HEK293 (cell line): Measurements from ENCODE around the gene TCP11.

ENCODE experiments used
- BCL11A ChIP-seq: fragments of 450-650 bp; formaldehyde crosslinking; IDR thresholded peaks from 2 replicates; pipeline ENCODE4 v1.5.1; 2016; ENCODE audit warnings: low read depth, missing biosample characterization, missing genetic modification characterization
- GFI1B ChIP-seq: fragments of 450-650 bp; formaldehyde crosslinking; IDR thresholded peaks from 2 replicates; pipeline ENCODE4 v1.5.1; 2016; ENCODE audit warnings: missing biosample characterization, missing genetic modification characterization
- GLI4 ChIP-seq: fragments of 450-650 bp; formaldehyde crosslinking; IDR thresholded peaks from 2 replicates; pipeline ENCODE4 v1.5.1; 2016; ENCODE audit warnings: missing biosample characterization, missing genetic modification characterization
- KLF9 ChIP-seq: fragments of 450-650 bp; formaldehyde crosslinking; IDR thresholded peaks from 2 replicates; pipeline ENCODE4 v1.5.1; 2016; ENCODE audit warnings: missing biosample characterization, missing genetic modification characterization, low read depth
- SCRT2 ChIP-seq: fragments of 450-650 bp; formaldehyde crosslinking; IDR thresholded peaks from 2 replicates; pipeline ENCODE4 v1.5.1; 2016; ENCODE audit warnings: missing biosample characterization, missing genetic modification characterization
- SP3 ChIP-seq: fragments of 450-650 bp; formaldehyde crosslinking; IDR thresholded peaks from 2 replicates; pipeline ENCODE4 v1.5.1; 2016; ENCODE audit warnings: missing biosample characterization, missing genetic modification characterization
- SP7 ChIP-seq: fragments of 450-650 bp; formaldehyde crosslinking; IDR thresholded peaks from 2 replicates; pipeline ENCODE4 v1.5.1; 2016; ENCODE audit warnings: missing biosample characterization, missing genetic modification characterization
- ZBTB21 ChIP-seq: fragments of 450-650 bp; formaldehyde crosslinking; IDR thresholded peaks from 2 replicates; pipeline ENCODE4 v1.5.1; 2017; ENCODE audit warnings: missing biosample characterization, missing genetic modification characterization
- ZFP69B ChIP-seq: fragments of 450-650 bp; formaldehyde crosslinking; IDR thresholded peaks from 2 replicates; pipeline ENCODE4 v1.5.1; 2016; ENCODE audit warnings: missing biosample characterization, missing genetic modification characterization
- ZIC2 ChIP-seq: fragments of 450-650 bp; formaldehyde crosslinking; IDR thresholded peaks from 2 replicates; pipeline ENCODE4 v1.5.1; 2016; ENCODE audit warnings: missing biosample characterization, missing genetic modification characterization
- ZNF10 ChIP-seq: fragments of 450-650 bp; formaldehyde crosslinking; IDR thresholded peaks from 2 replicates; pipeline ENCODE4 v1.5.1; 2017; ENCODE audit warnings: missing biosample characterization, missing genetic modification characterization
- ZNF112 ChIP-seq: fragments of 450-650 bp; formaldehyde crosslinking; IDR thresholded peaks from 2 replicates; pipeline ENCODE4 v1.5.0; 2017; ENCODE audit warnings: missing biosample characterization, missing genetic modification characterization
- ZNF121 ChIP-seq: fragments of 450-650 bp; formaldehyde crosslinking; IDR thresholded peaks from 2 replicates; pipeline ENCODE4 v1.5.1; 2016; ENCODE audit warnings: missing biosample characterization, missing genetic modification characterization
- ZNF202 ChIP-seq: fragments of 450-650 bp; formaldehyde crosslinking; IDR thresholded peaks from 2 replicates; pipeline ENCODE4 v1.5.1; 2016; ENCODE audit warnings: missing biosample characterization, missing genetic modification characterization, borderline replicate concordance
- ZNF266 ChIP-seq: fragments of 450-650 bp; formaldehyde crosslinking; IDR thresholded peaks from 2 replicates; pipeline ENCODE4 v1.5.1; 2016; ENCODE audit warnings: missing biosample characterization, missing genetic modification characterization, low read depth
- ZNF423 ChIP-seq: fragments of 450-650 bp; formaldehyde crosslinking; IDR thresholded peaks from 2 replicates; pipeline ENCODE4 v1.5.1; 2016; ENCODE audit warnings: missing biosample characterization, missing genetic modification characterization
- ZNF426 ChIP-seq: fragments of 450-650 bp; formaldehyde crosslinking; IDR thresholded peaks from 2 replicates; pipeline ENCODE4 v1.5.1; 2017; ENCODE audit warnings: missing biosample characterization, missing genetic modification characterization, mild to moderate bottlenecking, inconsistent platforms, moderate library complexity
- ZNF561 ChIP-seq: fragments of 450-650 bp; IDR thresholded peaks from 2 replicates; pipeline ENCODE4 v1.5.1; 2018; ENCODE audit warnings: missing biosample characterization, missing genetic modification characterization, borderline replicate concordance
- ZNF571 ChIP-seq: fragments of 450-650 bp; formaldehyde crosslinking; IDR thresholded peaks from 2 replicates; pipeline ENCODE4 v1.5.0; 2017; ENCODE audit warnings: missing biosample characterization, missing genetic modification characterization
- ZNF596 ChIP-seq: fragments of 450-650 bp; IDR thresholded peaks from 2 replicates; pipeline ENCODE4 v1.5.0; 2018; ENCODE audit warnings: missing biosample characterization, mild to moderate bottlenecking, missing genetic modification characterization, moderate library complexity
- ZNF621 ChIP-seq: fragments of 450-650 bp; formaldehyde crosslinking; IDR thresholded peaks from 2 replicates; pipeline ENCODE4 v1.5.1; 2017; ENCODE audit warnings: missing biosample characterization, missing genetic modification characterization
- ZNF701 ChIP-seq: fragments of 450-650 bp; formaldehyde crosslinking; IDR thresholded peaks from 2 replicates; pipeline ENCODE4 v1.5.1; 2016; ENCODE audit warnings: missing biosample characterization, missing genetic modification characterization
- ZNF776 ChIP-seq: fragments of 450-650 bp; formaldehyde crosslinking; IDR thresholded peaks from 2 replicates; pipeline ENCODE4 v1.5.0; 2017; ENCODE audit warnings: missing biosample characterization, missing genetic modification characterization, borderline replicate concordance
- ZNF837 ChIP-seq: fragments of 450-650 bp; formaldehyde crosslinking; IDR thresholded peaks from 2 replicates; pipeline ENCODE4 v1.5.1; 2016; ENCODE audit warnings: missing biosample characterization, missing genetic modification characterization
- TF ChIP-seq, protein P1 (sequence below): fragments of 450-650 bp; formaldehyde crosslinking; IDR thresholded peaks from 2 replicates; pipeline ENCODE4 v1.5.1; 2017; ENCODE audit warnings: missing biosample characterization, missing genetic modification characterization
- TF ChIP-seq, protein P2 (sequence below): fragments of 450-650 bp; formaldehyde crosslinking; IDR thresholded peaks from 2 replicates; pipeline ENCODE4 v1.5.1; 2016; ENCODE audit warnings: missing biosample characterization, missing genetic modification characterization
- TF ChIP-seq, protein P3 (sequence below): fragments of 450-650 bp; formaldehyde crosslinking; IDR thresholded peaks from 2 replicates; pipeline ENCODE4 v1.5.1; 2017; ENCODE audit warnings: missing biosample characterization, missing genetic modification characterization
- TF ChIP-seq, protein P4 (sequence below): fragments of 450-650 bp; formaldehyde crosslinking; IDR thresholded peaks from 2 replicates; pipeline ENCODE4 v1.5.1; 2016; ENCODE audit warnings: missing biosample characterization, missing genetic modification characterization
- TF ChIP-seq, protein P5 (sequence below): fragments of 450-650 bp; formaldehyde crosslinking; IDR thresholded peaks from 2 replicates; pipeline ENCODE4 v1.5.1; 2016; ENCODE audit warnings: missing biosample characterization, missing genetic modification characterization

The TCP11 gene

DNA sequence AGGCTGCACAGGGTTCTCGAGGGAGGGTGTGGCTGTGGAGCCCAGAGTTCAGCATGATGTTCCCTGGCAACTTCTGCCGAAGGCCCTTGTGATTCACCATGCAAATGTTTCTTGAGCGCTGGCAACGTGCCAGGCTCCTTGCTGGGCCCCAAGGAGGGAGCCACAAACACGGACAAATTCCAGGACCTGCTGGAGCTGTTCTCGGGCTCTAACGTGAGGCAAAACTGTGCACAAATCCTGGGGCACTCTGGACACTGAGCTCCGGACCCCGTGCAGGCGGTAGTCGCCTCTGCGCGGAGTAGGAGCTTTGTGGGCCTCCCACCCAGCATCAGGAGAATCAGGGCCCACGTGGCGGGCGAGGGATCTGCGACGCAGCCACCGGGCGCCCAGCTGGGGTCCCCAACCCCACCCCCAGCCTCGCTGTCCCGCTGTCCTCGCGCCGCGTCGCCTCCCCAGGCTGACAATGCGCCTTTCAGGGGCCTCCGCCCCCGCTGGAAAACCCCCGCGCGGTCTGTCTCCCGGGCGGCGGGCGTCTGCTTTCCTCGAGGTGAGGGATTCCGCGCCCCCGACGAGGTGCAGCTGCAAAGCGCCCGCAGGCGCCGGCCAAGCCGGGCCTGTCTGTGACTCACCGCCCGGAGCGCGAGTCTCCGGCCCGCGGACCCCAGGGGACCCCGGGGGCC is 40.9 kb upstream of the TCP11 start (continued):
- TF ChIP-seq, protein P1, sequence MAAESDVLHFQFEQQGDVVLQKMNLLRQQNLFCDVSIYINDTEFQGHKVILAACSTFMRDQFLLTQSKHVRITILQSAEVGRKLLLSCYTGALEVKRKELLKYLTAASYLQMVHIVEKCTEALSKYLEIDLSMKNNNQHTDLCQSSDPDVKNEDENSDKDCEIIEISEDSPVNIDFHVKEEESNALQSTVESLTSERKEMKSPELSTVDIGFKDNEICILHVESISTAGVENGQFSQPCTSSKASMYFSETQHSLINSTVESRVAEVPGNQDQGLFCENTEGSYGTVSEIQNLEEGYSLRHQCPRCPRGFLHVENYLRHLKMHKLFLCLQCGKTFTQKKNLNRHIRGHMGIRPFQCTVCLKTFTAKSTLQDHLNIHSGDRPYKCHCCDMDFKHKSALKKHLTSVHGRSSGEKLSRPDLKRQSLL (tag by site-specific recombination): peak; percentile 89
- TF ChIP-seq ZBTB21 (tag by site-specific recombination) (0 out of 2 replicates have a peak, but pooled peaks have one; percentile 52), ZNF837 (no peak), BCL11A (0 out of 2 replicates have a peak, but pooled peaks have one; percentile 3), KLF9 (peak; percentile 59; the same call in 1 of the 2 replicates), GLI4 (no peak), GFI1B (tag by site-specific recombination) (no peak), ZNF701 (tag by site-specific recombination) (no peak), ZNF112 (tag by site-specific recombination) (peak; percentile 64; the same call in 1 of the 2 replicates), ZNF202 (tag by site-specific recombination) (no peak), ZIC2 (tag by site-specific recombination) (peak; percentile 96), SP7 (tag by site-specific recombination) (peak; percentile 48), ZFP69B (tag by site-specific recombination) (peak; percentile 83; the same call in 1 of the 2 replicates), SP3 (no peak), ZNF423 (tag by site-specific recombination) (peak; percentile 71), ZNF621 (no peak), ZNF121 (tag by site-specific recombination) (no peak), ZNF596 (tag by site-specific recombination) (0 out of 2 replicates have a peak, but pooled peaks have one; percentile 9), ZNF426 (no peak), ZNF266 (no peak), ZNF10 (tag by site-specific recombination) (no peak), ZNF571 (no peak), ZNF561 (tag by site-specific recombination) (peak; percentile 93), ZNF776 (tag by site-specific recombination) (peak; percentile 83), SCRT2 (peak; percentile 63)
- TF ChIP-seq, protein P2, sequence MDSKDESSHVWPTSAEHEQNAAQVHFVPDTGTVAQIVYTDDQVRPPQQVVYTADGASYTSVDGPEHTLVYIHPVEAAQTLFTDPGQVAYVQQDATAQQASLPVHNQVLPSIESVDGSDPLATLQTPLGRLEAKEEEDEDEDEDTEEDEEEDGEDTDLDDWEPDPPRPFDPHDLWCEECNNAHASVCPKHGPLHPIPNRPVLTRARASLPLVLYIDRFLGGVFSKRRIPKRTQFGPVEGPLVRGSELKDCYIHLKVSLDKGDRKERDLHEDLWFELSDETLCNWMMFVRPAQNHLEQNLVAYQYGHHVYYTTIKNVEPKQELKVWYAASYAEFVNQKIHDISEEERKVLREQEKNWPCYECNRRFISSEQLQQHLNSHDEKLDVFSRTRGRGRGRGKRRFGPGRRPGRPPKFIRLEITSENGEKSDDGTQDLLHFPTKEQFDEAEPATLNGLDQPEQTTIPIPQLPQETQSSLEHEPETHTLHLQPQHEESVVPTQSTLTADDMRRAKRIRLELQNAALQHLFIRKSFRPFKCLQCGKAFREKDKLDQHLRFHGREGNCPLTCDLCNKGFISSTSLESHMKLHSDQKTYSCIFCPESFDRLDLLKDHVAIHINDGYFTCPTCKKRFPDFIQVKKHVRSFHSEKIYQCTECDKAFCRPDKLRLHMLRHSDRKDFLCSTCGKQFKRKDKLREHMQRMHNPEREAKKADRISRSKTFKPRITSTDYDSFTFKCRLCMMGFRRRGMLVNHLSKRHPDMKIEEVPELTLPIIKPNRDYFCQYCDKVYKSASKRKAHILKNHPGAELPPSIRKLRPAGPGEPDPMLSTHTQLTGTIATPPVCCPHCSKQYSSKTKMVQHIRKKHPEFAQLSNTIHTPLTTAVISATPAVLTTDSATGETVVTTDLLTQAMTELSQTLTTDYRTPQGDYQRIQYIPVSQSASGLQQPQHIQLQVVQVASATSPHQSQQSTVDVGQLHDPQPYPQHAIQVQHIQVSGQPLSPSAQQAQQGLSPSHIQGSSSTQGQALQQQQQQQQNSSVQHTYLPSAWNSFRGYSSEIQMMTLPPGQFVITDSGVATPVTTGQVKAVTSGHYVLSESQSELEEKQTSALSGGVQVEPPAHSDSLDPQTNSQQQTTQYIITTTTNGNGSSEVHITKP (tag by site-specific recombination): peak; percentile 39; the same call in 1 of the 2 replicates
- TF ChIP-seq, protein P3, sequence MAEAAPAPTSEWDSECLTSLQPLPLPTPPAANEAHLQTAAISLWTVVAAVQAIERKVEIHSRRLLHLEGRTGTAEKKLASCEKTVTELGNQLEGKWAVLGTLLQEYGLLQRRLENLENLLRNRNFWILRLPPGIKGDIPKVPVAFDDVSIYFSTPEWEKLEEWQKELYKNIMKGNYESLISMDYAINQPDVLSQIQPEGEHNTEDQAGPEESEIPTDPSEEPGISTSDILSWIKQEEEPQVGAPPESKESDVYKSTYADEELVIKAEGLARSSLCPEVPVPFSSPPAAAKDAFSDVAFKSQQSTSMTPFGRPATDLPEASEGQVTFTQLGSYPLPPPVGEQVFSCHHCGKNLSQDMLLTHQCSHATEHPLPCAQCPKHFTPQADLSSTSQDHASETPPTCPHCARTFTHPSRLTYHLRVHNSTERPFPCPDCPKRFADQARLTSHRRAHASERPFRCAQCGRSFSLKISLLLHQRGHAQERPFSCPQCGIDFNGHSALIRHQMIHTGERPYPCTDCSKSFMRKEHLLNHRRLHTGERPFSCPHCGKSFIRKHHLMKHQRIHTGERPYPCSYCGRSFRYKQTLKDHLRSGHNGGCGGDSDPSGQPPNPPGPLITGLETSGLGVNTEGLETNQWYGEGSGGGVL: peak; percentile 81
- TF ChIP-seq, protein P4, sequence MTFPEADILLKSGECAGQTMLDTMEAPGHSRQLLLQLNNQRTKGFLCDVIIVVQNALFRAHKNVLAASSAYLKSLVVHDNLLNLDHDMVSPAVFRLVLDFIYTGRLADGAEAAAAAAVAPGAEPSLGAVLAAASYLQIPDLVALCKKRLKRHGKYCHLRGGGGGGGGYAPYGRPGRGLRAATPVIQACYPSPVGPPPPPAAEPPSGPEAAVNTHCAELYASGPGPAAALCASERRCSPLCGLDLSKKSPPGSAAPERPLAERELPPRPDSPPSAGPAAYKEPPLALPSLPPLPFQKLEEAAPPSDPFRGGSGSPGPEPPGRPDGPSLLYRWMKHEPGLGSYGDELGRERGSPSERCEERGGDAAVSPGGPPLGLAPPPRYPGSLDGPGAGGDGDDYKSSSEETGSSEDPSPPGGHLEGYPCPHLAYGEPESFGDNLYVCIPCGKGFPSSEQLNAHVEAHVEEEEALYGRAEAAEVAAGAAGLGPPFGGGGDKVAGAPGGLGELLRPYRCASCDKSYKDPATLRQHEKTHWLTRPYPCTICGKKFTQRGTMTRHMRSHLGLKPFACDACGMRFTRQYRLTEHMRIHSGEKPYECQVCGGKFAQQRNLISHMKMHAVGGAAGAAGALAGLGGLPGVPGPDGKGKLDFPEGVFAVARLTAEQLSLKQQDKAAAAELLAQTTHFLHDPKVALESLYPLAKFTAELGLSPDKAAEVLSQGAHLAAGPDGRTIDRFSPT (tag by site-specific recombination): no peak
- TF ChIP-seq, protein P5, sequence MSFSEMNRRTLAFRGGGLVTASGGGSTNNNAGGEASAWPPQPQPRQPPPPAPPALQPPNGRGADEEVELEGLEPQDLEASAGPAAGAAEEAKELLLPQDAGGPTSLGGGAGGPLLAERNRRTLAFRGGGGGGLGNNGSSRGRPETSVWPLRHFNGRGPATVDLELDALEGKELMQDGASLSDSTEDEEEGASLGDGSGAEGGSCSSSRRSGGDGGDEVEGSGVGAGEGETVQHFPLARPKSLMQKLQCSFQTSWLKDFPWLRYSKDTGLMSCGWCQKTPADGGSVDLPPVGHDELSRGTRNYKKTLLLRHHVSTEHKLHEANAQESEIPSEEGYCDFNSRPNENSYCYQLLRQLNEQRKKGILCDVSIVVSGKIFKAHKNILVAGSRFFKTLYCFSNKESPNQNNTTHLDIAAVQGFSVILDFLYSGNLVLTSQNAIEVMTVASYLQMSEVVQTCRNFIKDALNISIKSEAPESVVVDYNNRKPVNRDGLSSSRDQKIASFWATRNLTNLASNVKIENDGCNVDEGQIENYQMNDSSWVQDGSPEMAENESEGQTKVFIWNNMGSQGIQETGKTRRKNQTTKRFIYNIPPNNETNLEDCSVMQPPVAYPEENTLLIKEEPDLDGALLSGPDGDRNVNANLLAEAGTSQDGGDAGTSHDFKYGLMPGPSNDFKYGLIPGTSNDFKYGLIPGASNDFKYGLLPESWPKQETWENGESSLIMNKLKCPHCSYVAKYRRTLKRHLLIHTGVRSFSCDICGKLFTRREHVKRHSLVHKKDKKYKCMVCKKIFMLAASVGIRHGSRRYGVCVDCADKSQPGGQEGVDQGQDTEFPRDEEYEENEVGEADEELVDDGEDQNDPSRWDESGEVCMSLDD (tag by site-specific recombination): peak; percentile 58; the same call in 1 of the 2 replicates
